Stimulated activated CD4-positive, alpha-beta T cell treated with anti-CD3 and anti-CD28 coated beads, Interleukin-4, amount 100 ng/mL, for 24 hours (primary cell): ENCODE results near the gene NDUFB4.

ENCODE experiments used
- DNase-seq: peaks from one replicate; pipeline ENCODE4 v3.0.0-alpha.2; 2020

Gene NDUFB4

DNA sequence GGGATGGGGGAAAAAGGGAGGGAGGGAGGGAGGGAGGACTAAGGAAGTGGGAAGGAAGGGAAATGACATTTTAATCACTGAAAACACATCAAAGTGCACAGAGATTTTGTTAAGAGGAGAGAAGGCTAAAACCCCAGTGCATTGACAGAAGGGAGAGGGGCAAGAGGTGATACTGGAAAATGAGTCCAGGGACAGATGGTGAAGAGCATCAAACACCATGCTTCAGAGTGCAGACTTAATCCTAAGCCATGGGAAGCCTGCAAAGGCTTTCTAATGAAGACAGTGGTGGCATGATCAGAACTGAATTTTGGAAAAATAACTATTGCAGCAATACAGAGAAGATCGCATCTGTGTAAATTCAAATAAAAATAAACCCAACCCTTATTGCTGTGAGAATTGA is 44.1 kb downstream of the NDUFB4 start:
- no peak for DNase-seq

DNA sequence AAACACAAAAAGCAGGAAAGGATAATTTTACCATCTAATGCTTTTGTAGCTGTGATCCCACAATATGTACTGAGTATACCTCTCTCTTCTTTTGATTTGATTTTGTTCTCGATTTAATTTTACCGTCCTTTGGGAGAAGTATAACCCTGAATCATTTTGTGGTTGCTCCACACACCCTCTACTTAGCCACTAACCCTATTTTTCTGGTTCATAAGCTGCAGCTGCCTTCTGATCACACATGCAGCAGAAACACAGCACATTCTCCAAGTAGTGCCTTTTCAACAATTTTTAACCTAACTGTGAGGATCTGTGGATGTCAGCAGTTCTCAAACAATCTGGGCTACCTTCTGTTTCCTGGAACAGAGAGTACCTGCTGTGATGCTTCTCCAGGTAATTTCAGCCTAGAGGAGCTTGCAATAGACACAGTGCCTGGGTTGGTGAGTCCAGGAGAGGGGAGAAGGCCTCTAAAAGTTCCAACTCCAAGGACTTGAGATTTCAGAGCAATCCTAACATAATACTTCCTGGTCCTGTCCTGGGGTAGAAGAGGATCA is 45.6 kb downstream of the NDUFB4 start:
- no peak for DNase-seq

DNA sequence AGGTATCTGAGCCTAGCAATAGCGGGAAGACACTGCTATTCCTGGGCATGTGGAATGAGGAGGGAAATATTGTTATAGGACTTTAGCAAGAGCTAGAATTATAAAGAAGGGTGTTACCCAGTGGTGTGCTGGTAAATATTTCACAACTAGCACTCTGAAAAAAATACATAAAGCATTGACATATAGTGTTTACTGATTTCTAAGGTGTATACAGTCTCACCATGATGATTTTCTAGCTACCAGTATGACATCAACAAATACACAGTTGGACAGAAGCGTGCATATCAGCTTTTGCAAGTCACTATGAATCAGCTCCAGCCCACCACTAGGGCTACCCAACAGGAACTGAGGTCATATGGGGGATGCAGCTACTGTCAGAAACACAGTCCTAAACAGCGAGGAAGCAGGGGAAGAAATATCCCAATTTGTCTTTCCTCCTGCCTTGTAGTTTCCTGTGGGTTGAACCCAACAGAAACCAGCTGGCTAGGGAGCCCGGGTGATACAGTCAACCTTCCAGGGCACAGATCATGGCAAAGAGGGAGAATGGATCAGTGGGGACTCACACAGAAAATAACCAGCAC is 46.3 kb downstream of the NDUFB4 start:
- DNase-seq = no peak

DNA sequence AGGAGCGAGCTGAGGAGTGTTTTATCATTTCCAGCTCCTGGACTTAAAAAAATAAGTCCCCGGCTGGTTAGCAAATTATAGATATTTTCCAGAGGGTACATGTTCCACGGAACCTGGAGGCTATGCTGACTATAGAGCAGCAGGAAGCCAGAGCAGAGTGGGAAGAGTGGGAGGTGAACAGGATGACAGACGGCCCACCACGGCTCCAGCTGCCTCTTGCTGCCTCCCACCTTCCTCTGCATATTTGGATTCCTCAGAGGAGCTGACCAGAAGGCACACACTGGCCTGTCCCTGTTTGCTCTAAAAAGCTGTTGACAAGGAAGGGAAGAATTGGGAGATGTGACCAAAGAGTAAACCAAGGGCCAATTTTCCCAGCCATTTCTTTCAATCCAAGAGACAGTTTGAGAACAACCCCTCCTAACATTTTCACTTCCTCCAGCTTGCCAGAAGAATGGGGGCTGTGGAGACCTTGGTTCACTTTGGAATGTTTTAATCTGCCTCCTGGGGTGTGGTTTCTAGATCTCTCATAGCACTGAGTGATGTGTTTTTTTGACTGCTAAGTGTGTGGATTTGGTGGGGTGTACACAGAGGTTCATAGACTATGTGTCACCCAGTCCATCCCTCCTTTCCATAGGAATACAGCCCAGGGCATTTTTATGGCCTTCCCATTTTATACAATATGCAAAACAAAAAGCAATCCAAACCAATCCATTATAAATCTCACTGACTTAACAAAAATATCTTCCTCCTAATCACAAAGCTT is 49.1 kb downstream of the NDUFB4 start:
- no peak for DNase-seq

DNA sequence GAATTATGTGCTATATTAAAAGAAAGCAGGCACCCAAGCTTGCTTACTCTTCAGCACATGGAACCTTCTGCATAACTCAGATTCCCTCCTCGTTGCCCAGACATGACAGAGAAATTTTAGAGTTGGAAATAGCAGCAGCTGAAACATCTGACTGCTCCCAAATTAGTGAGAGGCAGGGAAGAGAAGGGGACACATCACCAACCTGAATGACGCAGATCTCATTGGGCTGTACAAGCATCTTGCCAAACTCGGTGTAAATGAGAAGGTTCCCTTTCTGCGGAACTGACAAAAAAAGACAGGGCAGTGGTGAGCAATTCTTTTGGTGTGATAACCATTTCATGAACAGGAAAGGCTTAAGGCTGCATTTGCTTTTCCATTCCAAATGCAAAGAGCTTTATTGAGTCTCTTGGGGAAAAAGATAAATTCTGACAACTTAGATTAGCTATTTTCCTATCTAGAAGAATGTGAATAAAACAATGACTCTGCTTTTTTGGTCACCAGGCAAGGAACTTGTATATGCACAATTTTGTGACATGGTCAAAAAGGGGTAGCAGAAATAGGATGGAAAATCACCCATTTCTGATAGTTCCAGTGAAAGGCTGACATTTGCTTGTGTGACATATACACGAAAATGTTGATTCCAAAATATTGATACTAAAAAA is 50.8 kb downstream of the NDUFB4 start:
- DNase-seq = no peak

DNA sequence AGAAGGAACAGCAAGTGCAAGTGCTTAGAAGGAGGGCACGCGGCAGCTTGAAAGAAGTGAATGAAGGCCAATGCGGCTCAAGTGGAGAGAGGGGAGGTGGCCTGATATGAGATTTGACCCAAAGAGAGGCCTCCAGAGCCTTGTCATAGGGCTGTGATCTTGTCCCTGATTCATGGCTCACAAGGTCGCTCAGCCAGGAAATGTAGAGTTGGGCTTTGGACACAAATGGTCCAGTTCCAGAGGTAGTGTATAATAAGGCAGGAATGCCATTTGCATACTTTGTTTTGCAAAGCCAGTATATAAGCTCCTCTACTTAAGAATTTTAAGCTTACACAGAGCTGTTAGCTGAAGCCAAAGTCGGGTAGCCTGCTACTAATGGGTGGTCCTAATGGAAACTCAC is 52.2 kb downstream of the NDUFB4 start:
- no peak for DNase-seq

DNA sequence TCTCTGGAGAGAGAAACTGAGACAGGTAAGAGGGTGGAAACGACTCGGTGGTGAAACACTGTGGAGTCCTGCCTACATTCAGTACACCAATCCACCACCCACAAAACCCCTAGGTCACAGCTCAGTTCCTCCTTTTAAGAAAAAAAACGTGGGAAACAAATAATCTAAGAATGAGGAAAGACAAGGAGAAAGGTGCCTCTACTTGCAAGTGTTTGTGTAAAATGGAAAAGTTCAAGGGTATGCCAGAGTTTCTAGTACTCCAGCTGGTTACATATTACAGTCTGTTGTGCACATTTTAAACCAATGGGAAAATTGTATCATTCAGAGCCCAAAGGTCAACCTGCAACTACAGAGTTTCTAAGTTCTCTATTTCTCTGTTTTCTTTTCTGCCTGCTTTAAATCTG is 53.7 kb downstream of the NDUFB4 start:
- DNase-seq = no peak

DNA sequence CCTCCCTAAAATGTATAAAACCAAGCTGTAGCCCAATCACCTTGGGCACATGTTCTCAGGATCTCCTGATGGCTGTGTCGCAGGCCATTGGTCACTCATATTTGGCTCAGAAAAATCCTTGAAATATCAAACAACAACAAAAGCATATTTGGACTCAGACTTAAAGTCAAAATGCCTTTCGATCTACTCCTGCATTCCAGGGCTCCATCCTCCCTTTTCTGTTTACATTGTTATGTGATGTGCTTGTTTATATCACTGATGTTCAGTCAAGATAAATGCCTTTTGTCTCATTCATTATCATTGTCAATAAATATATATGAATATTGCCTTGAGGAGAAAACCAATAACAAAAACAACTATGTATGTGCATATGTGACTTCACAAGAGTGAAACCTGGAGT is 54.2 kb downstream of the NDUFB4 start:
- no peak for DNase-seq
